GM12892 (cell line): ENCODE measurements around the gene ADNP.

Experiments
- POLR2A ChIP-seq: IDR thresholded peaks from 2 replicates; pipeline ENCODE4 v1.6.1; 2011; ENCODE audit warnings: low read depth, low read length, control low read depth
- POLR2AphosphoS5 ChIP-seq: IDR thresholded peaks from 2 replicates; pipeline ENCODE4 v1.6.1; 2011; ENCODE audit warnings: low read depth, low read length, control low read depth
- TAF1 ChIP-seq: IDR thresholded peaks from 2 replicates; pipeline ENCODE4 v1.6.1; 2011; ENCODE audit warnings: low read depth, mild to moderate bottlenecking, control low read depth, low read length, borderline replicate concordance

DNA sequence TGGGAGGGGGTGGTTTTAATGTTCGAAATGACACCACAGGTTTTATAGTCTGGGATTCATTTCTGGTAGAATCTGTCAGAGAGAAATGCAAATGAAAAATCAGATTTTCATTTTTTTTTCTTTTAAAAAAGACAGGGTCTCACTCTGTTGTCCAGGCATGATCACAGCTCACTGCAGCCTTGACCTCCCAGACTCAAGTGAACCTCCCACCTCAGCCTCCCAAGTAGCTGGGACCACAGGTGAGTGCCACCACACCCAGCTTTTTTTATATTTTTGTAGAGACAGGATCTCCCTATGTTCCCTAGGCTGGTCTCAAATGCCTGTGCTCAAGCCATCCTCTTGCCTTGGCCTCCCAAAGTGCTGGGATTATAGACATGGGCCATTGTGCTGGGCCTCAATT is 2.4 kb upstream of the ADNP start:
- no peak for TF ChIP-seq POLR2A
- TF ChIP-seq TAF1 = no peak
- no peak for TF ChIP-seq POLR2AphosphoS5
